Measurements from ENCODE around the gene PACS2. TPM values are rescaled to one million over a fixed set of nuclear protein-coding genes. Genes with fewer than 3 reads are reported as not detected.

The PACS2 gene
- total RNA-seq, 1 donor from 2014 or later = 32.3 TPM

- no peak for DNase-seq (ENCODE audit: low spot score)
- H3K27ac Mint-ChIP-seq = no peak overlapping the region
- intact Hi-C loops (cut with micrococcal nuclease) = no loop called here
- H3K4me1 Mint-ChIP-seq (ENCODE audit: low read depth) = no peaks in the 10 kb centered on the region
- H3K27me3 Mint-ChIP-seq (ENCODE audit: insufficient read depth) = no peaks in the 10 kb centered on the region
- peaks cover 1% of the 10 kb centered on the region for H3K36me3 Mint-ChIP-seq (ENCODE audit: low read depth)
- peaks cover 7% of the 10 kb centered on the region for H3K9me3 Mint-ChIP-seq
- no peak overlapping the region for H3K4me3 Mint-ChIP-seq
These were observed 31.6 kb downstream of the PACS2 start for GRCh38 chr14:105346200-105346533.

DNA sequence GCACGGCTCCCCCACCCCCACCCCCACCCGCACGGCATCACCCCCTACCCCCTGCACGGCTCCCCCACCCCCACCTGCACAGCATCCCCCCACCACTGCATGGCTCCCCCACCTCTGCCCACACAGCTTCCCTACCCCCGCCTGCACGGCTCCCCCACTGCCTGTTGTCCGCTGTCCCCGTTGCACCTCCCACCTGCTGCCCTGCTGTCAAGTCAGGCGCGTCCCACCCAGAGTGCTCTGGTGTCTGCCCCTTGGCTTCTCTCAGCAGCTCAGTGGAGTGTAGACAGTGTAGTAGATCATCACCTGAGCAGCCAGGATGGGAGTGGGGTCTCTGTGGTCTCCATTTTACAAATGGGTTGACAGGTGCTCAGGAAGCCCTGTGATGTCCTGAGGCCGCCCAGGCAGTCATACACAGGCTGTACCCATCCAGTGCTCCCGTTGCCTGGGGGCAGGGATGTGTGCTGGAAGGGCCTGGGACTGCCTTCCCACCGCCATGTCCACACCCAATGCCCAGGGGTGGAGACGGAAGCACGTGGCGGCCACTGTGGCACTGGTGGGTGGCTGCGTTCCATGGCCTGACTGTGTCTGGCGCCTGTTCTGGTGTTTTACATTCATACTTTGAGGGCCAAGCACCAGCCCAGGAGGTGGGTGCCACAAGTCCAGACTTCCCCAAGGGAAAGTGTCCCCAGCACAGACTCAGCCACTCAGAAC, 32.5 kb downstream of the PACS2 start:
- peaks cover 2% of the 10 kb centered on the region for H3K4me1 Mint-ChIP-seq (ENCODE audit: low read depth)
- peaks cover 7% of the 10 kb centered on the region for H3K9me3 Mint-ChIP-seq
- no peak overlapping the region for H3K4me3 Mint-ChIP-seq
- intact Hi-C loops (cut with micrococcal nuclease) = no loop called here
- H3K36me3 Mint-ChIP-seq (ENCODE audit: low read depth) = peaks cover 1% of the 10 kb centered on the region
- no peak for DNase-seq (ENCODE audit: low spot score)
- no peaks in the 10 kb centered on the region for H3K27me3 Mint-ChIP-seq (ENCODE audit: insufficient read depth)
- no peak overlapping the region for H3K27ac Mint-ChIP-seq

DNA sequence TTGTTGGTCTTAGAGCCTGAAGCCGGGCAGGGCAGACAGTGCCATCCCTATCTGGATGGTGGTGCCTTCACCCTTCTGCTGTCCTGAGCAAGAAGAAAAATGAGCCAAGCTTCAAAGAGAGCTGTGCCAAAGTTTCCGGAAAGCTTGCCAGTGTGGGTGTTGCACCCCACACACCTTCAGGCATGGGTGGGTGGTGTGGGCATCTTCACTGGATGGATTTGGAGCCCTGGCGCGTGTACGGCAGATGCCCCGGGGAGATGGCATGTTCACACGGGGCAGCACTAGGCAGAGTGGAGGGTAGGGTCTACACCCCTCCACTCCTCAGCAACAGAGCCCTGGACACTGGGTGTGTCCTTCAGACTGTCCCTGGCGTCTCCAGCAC, 33.0 kb downstream of the PACS2 start:
- H3K9me3 Mint-ChIP-seq = peaks cover 7% of the 10 kb centered on the region
- peaks cover 4% of the 10 kb centered on the region for H3K4me1 Mint-ChIP-seq (ENCODE audit: low read depth)
- intact Hi-C loops (cut with micrococcal nuclease) = no loop called here
- no peak for DNase-seq (ENCODE audit: low spot score)
- H3K36me3 Mint-ChIP-seq (ENCODE audit: low read depth) = peaks cover 1% of the 10 kb centered on the region
- H3K27ac Mint-ChIP-seq = no peak overlapping the region
- H3K4me3 Mint-ChIP-seq = no peak overlapping the region
- H3K27me3 Mint-ChIP-seq (ENCODE audit: insufficient read depth) = no peaks in the 10 kb centered on the region

- intact Hi-C loops (cut with micrococcal nuclease) = no loop called here
- Mint-ChIP-seq H3K36me3 (ENCODE audit: low read depth) (peaks cover 1% of the 10 kb centered on the region), H3K27me3 (ENCODE audit: insufficient read depth) (no peaks in the 10 kb centered on the region), H3K4me3 (no peak overlapping the region), H3K9me3 (peaks cover 7% of the 10 kb centered on the region), H3K4me1 (ENCODE audit: low read depth) (peaks cover 4% of the 10 kb centered on the region), H3K27ac (no peak overlapping the region)
- DNase-seq (ENCODE audit: low spot score) = no peak
These were observed 33.8 kb downstream of the PACS2 start for GRCh38 chr14:105348169-105348944.

- H3K27ac Mint-ChIP-seq = no peak overlapping the region
- intact Hi-C loops (cut with micrococcal nuclease) = no loop called here
- DNase-seq (ENCODE audit: low spot score) = no peak
- H3K9me3 Mint-ChIP-seq = peaks cover 7% of the 10 kb centered on the region
- H3K27me3 Mint-ChIP-seq (ENCODE audit: insufficient read depth) = no peaks in the 10 kb centered on the region
- peaks cover 4% of the 10 kb centered on the region for H3K4me1 Mint-ChIP-seq (ENCODE audit: low read depth)
- no peak overlapping the region for H3K4me3 Mint-ChIP-seq
- H3K36me3 Mint-ChIP-seq (ENCODE audit: low read depth) = peaks cover 1% of the 10 kb centered on the region
These were observed 34.6 kb downstream of the PACS2 start for GRCh38 chr14:105348945-105349699.

GRCh38 chr14:105349992-105350391, 35.4 kb downstream of the PACS2 start:
- DNase-seq (ENCODE audit: low spot score) = no peak
- Mint-ChIP-seq H3K4me1 (ENCODE audit: low read depth) (peaks cover 4% of the 10 kb centered on the region), H3K4me3 (no peak overlapping the region), H3K27ac (no peak overlapping the region), H3K9me3 (peaks cover 7% of the 10 kb centered on the region), H3K27me3 (ENCODE audit: insufficient read depth) (no peaks in the 10 kb centered on the region), H3K36me3 (ENCODE audit: low read depth) (peaks cover 1% of the 10 kb centered on the region)
- intact Hi-C loops (cut with micrococcal nuclease) = loop anchor here (5.0 kb wide), 2 partner anchors 48 to 373 kb away; partner anchors contain the start of genes AHNAK2 and BRF1

DNA sequence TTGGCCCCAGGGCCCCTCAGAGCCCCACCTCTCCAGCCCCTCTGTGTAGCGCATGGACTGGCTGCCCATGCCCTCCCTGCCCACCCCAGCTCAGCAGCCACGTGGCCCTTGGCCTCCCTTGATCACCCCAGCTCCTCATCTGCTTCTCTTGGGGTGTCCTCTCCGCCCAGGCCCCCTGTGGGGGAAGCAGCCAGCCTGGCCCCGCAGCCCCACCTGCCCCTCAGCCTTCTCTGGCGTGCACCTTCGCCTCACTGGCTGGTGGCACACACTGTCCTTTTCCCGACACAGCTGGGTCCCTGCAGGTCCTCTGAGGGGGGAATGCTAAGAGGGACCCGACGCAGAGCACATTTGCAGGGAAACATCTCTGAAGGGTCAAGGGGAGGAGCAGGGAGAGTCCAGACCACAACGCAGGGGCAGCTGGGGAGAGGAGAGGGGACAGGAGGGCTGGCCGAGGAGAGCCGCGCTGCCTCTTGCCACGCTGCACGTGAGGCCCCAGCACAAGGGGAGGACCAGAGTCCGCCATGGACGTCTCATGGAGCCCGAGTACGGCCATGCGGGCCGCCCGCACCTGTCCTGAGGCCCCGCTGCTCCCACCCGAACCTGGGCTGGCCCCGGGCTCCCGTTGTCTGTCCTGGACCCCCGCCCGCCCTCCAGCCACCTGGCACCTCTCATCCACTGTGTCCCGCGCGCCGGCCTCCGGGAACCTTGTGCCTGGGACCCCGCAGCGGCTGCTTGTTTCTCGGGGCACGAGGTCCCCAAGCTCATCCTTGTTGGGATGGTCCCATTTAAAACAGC, 36.1 kb downstream of the PACS2 start:
- DNase-seq (ENCODE audit: low spot score) = no peak
- H3K9me3 Mint-ChIP-seq = peaks cover 4% of the 10 kb centered on the region
- peaks cover 4% of the 10 kb centered on the region for H3K4me1 Mint-ChIP-seq (ENCODE audit: low read depth)
- H3K4me3 Mint-ChIP-seq = no peak overlapping the region
- H3K27me3 Mint-ChIP-seq (ENCODE audit: insufficient read depth) = no peaks in the 10 kb centered on the region
- intact Hi-C loops (cut with micrococcal nuclease) = loop anchor here (5.0 kb wide), 2 partner anchors 48 to 373 kb away; partner anchors contain the start of genes AHNAK2 and BRF1
- H3K27ac Mint-ChIP-seq = no peak overlapping the region
- peaks cover 1% of the 10 kb centered on the region for H3K36me3 Mint-ChIP-seq (ENCODE audit: low read depth)

GRCh38 chr14:105351410-105351809, 36.9 kb downstream of the PACS2 start:
- no peaks in the 10 kb centered on the region for H3K9me3 Mint-ChIP-seq
- no peaks in the 10 kb centered on the region for H3K36me3 Mint-ChIP-seq (ENCODE audit: low read depth)
- intact Hi-C loops (cut with micrococcal nuclease) = loop anchor here (5.0 kb wide), 2 partner anchors 49 to 374 kb away; partner anchors contain the start of genes AHNAK2 and BRF1
- H3K4me3 Mint-ChIP-seq = no peak overlapping the region
- no peak for DNase-seq (ENCODE audit: low spot score)
- H3K4me1 Mint-ChIP-seq (ENCODE audit: low read depth) = peaks cover 4% of the 10 kb centered on the region
- no peak overlapping the region for H3K27ac Mint-ChIP-seq
- no peaks in the 10 kb centered on the region for H3K27me3 Mint-ChIP-seq (ENCODE audit: insufficient read depth)

GRCh38 chr14:105351920-105352851, 37.6 kb downstream of the PACS2 start:
- DNase-seq (ENCODE audit: low spot score) = peak; percentile 82
- peaks cover 4% of the 10 kb centered on the region for H3K4me1 Mint-ChIP-seq (ENCODE audit: low read depth)
- H3K4me3 Mint-ChIP-seq = no peak overlapping the region
- no peaks in the 10 kb centered on the region for H3K27me3 Mint-ChIP-seq (ENCODE audit: insufficient read depth)
- intact Hi-C loops (cut with micrococcal nuclease) = loop anchor here (1.0 to 5.0 kb wide), 5 partner anchors 35 to 375 kb away; partner anchors contain the start of genes AHNAK2 and BRF1
- H3K36me3 Mint-ChIP-seq (ENCODE audit: low read depth) = no peaks in the 10 kb centered on the region
- no peak overlapping the region for H3K27ac Mint-ChIP-seq
- H3K9me3 Mint-ChIP-seq = no peaks in the 10 kb centered on the region

- H3K4me3 Mint-ChIP-seq = no peak overlapping the region
- intact Hi-C loops (cut with micrococcal nuclease) = loop anchor here (2.0 to 5.0 kb wide), 3 partner anchors 36 to 376 kb away; partner anchors contain the start of genes AHNAK2 and BRF1
- H3K9me3 Mint-ChIP-seq = no peaks in the 10 kb centered on the region
- H3K27ac Mint-ChIP-seq = no peak overlapping the region
- H3K36me3 Mint-ChIP-seq (ENCODE audit: low read depth) = no peaks in the 10 kb centered on the region
- peaks cover 4% of the 10 kb centered on the region for H3K4me1 Mint-ChIP-seq (ENCODE audit: low read depth)
- H3K27me3 Mint-ChIP-seq (ENCODE audit: insufficient read depth) = no peaks in the 10 kb centered on the region
- no peak for DNase-seq (ENCODE audit: low spot score)
These were observed 38.6 kb downstream of the PACS2 start for GRCh38 chr14:105353136-105353535.

DNA sequence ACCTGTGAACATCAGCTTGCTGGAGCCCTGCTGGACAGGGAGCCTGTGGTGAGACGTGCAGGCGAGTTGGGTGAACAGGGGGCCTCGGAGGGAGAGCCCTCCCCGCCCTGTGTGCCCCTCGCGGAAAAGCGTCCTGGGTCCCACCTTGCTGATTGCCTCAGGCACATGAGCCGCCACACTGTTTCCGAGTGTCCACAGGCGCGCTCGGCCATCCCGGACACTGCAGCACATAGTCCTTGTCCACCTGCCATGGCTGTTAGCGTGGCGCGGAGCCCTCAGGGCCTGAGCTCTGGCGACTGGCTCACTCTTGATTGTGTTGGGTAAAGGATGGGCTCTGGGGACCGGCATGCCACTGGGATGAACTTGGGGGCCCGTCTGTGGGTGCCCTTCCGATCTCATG, 40.0 kb downstream of the PACS2 start:
- Mint-ChIP-seq H3K4me1 (ENCODE audit: low read depth) (peaks cover 4% of the 10 kb centered on the region), H3K36me3 (ENCODE audit: low read depth) (no peaks in the 10 kb centered on the region), H3K4me3 (no peak overlapping the region), H3K27me3 (ENCODE audit: insufficient read depth) (no peaks in the 10 kb centered on the region), H3K27ac (no peak overlapping the region), H3K9me3 (no peaks in the 10 kb centered on the region)
- intact Hi-C loops (cut with micrococcal nuclease) = loop anchor here (5.0 kb wide), 2 partner anchors 52 to 377 kb away; partner anchors contain the start of genes AHNAK2 and BRF1
- DNase-seq (ENCODE audit: low spot score) = no peak
